ENCODE data around the gene HOXB5. TPM values are rescaled to one million over a fixed set of nuclear protein-coding genes. Genes with fewer than 3 reads are reported as not detected.

Gene HOXB5
- total RNA-seq, 1 experiment from 2014 or later = 5.9 TPM

DNA sequence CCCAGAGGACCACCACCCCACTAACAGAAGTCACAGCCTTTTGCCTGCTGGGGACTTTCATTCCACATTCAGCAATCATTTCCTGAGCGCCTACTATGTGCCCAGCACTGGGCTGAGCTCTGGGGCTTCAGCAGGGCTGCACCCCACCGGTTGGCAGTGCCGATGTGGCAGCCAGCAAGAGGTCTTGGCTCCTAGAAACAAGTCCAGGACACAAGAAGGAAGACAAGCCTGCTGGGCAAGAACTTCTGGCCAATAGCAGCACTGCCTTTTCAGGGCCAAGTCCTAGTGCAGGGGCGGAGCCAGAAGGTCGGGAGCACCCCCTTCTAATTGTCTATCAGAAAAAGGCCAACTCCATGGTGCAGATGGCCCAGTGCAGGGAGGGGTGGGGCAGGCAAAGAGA lies 45.6 kb upstream of the HOXB5 start:
- H3K4me3 ChIP-seq (ENCODE audit: low read depth, low read length, poor library complexity, severe bottlenecking) = no peak overlapping the region
- no TSS peak for BruUV-seq (replicated peaks)
- no peak overlapping the region for H3K27ac ChIP-seq (ENCODE audit: low read depth, low read length, poor library complexity, severe bottlenecking)
- no peaks in the 10 kb centered on the region for H3K36me3 ChIP-seq (ENCODE audit: insufficient read depth, low read length, poor library complexity, severe bottlenecking)
- intact Hi-C loops (cut with micrococcal nuclease; ENCODE audit: unreplicated experiment) = no loop called here
- POLR2A ChIA-PET (ENCODE audit: low non-redundant PET) = no interaction called here
- CTCF ChIA-PET = no interaction called here
- no peak for DNase-seq (ENCODE audit: low spot score)
- H3K9me3 ChIP-seq (ENCODE audit: low read depth, low read length, poor library complexity, severe bottlenecking) = no peaks in the 10 kb centered on the region
- peaks cover 22% of the 10 kb centered on the region for H3K27me3 ChIP-seq (replicated peaks; ENCODE audit: insufficient read depth, low read depth, low read length, poor library complexity)
- no peaks in the 10 kb centered on the region for H3K4me1 ChIP-seq (ENCODE audit: insufficient read depth, low read length, poor library complexity, severe bottlenecking)
- no peak for TF ChIP-seq EZH2 (IDR thresholded peaks at IDR 0.05; ENCODE audit: borderline replicate concordance, low read depth, low read length, poor library complexity, severe bottlenecking)
- TF ChIP-seq CTCF (conservative IDR thresholded peaks at IDR 0.05; ENCODE audit: low read depth, low read length) = no peak

DNA sequence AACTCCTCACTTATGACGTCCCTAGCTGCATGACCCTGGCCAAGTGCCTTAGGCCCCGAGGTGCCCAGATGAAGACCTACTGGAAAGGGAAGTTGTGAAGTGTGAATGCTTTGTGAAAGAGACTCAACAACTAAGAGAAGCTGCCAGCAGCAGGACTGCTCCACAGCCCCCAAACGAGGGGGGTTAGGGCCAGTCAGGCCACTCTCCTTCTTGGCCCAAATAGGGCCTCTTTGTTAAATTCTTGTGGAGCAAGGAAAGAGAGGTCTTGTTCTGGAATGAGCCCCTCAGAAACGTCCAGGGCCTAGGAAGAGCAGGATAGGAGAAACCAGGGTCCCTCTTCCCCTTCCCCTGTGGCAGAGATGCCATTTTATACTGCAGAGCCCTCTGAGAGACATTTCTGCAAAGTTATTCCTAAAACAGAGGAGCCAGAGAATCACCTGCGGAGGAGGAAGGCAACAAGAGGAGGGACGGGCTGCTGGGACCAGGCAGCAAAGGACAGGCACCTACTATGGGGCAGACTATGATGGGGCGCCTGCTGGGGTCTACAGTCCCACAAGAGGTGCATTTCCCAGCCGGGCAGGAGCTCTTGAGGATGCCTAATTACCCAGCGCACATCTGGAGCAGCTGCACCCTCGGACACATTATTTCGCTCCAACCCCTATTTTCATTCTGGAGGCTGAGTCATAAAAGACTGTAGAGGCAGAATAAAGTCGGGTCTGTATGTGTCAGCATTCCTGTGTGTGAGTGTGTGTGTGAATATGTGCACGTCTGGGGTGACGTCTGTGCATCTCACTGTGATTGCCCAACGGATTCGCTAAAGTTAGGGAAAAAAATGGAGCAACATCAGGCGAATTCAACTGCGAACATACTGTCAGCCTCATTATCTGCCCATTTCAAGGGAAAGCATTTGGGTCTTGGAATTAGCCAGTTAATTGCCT lies 44.0 kb upstream of the HOXB5 start:
- Histone ChIP-seq H3K9me3 (ENCODE audit: low read depth, low read length, poor library complexity, severe bottlenecking) (no peaks in the 10 kb centered on the region), H3K36me3 (ENCODE audit: insufficient read depth, low read length, poor library complexity, severe bottlenecking) (no peaks in the 10 kb centered on the region), H3K4me1 (ENCODE audit: insufficient read depth, low read length, poor library complexity, severe bottlenecking) (no peaks in the 10 kb centered on the region), H3K27me3 (replicated peaks; ENCODE audit: insufficient read depth, low read depth, low read length, poor library complexity) (peaks cover 15% of the 10 kb centered on the region), H3K4me3 (ENCODE audit: low read depth, low read length, poor library complexity, severe bottlenecking) (no peak overlapping the region), H3K27ac (ENCODE audit: low read depth, low read length, poor library complexity, severe bottlenecking) (no peak overlapping the region)
- DNase-seq (ENCODE audit: low spot score) = no peak
- ChIA-PET CTCF (interaction anchor here (0.5 to 1.2 kb wide), 6 partner anchors 34 to 489 kb away, joined by 3 to 10 read pairs (median 4); no protein-coding TSS in a partner anchor), POLR2A (ENCODE audit: low non-redundant PET) (no interaction called here)
- BruUV-seq (replicated peaks) = no TSS peak
- TF ChIP-seq EZH2 (IDR thresholded peaks at IDR 0.05; ENCODE audit: borderline replicate concordance, low read depth, low read length, poor library complexity, severe bottlenecking) (no peak), CTCF (conservative IDR thresholded peaks at IDR 0.05; ENCODE audit: low read depth, low read length) (no peak)
- intact Hi-C loops (cut with micrococcal nuclease; ENCODE audit: unreplicated experiment) = no loop called here

DNA sequence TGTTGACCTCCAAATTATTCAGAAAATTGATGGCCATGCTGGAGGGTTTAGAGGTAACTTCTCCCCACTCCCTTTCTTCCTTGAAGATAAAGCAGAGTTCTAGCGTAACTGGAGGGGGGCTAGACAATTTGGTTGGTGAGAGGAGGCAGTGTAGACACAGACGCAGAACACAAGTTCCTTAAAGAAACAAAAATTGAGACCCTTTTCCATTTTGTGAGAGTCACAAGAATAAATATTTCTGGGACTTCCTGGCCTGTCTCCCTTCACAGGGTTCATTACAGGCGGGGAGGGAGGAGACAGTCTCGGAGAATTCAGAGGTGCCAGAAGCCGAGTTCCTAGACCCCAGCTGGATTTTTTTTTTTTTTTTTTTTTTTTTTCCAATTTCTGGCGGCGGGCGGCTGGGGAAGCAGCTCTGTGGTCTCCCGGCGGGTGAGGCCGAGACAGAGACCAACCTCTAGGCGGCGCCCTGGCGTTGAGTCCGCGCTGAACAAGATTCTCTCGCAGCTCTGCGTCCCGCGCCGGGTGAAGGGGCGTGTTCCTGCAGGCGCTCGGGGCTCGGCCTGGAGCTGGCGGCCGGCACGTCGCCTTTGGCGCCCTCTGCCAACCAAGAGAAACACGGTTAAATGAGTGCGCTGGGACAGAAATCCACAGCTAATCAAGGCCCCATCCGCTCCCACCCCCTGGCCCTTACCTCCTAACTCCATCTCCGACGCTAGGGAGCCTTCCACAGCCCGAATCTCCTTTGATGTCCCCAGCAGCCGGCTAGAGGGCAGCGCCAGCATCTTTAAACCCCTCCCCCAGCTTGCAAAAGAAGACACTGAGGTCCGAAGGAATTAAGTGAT lies 42.8 kb upstream of the HOXB5 start:
- DNase-seq (ENCODE audit: low spot score) = peak; percentile 93
- Histone ChIP-seq H3K4me1 (ENCODE audit: insufficient read depth, low read length, poor library complexity, severe bottlenecking) (no peaks in the 10 kb centered on the region), H3K27me3 (replicated peaks; ENCODE audit: insufficient read depth, low read depth, low read length, poor library complexity) (peaks cover 3% of the 10 kb centered on the region), H3K9me3 (ENCODE audit: low read depth, low read length, poor library complexity, severe bottlenecking) (no peaks in the 10 kb centered on the region), H3K27ac (ENCODE audit: low read depth, low read length, poor library complexity, severe bottlenecking) (no peak overlapping the region), H3K4me3 (ENCODE audit: low read depth, low read length, poor library complexity, severe bottlenecking) (no peak overlapping the region), H3K36me3 (ENCODE audit: insufficient read depth, low read length, poor library complexity, severe bottlenecking) (no peaks in the 10 kb centered on the region)
- intact Hi-C loops (cut with micrococcal nuclease; ENCODE audit: unreplicated experiment) = no loop called here
- BruUV-seq (replicated peaks) = no TSS peak
- TF ChIP-seq EZH2 (IDR thresholded peaks at IDR 0.05; ENCODE audit: borderline replicate concordance, low read depth, low read length, poor library complexity, severe bottlenecking) (no peak), CTCF (conservative IDR thresholded peaks at IDR 0.05; ENCODE audit: low read depth, low read length) (peak; percentile 88)
- ChIA-PET CTCF (interaction anchor here (0.5 to 1.2 kb wide), 27 partner anchors 10 to 563 kb away, joined by 3 to 20 read pairs (median 4); partner anchors contain the start of genes HOXB8 and HOXB9), POLR2A (ENCODE audit: low non-redundant PET) (no interaction called here)
